ENCODE results near the gene OR4C16.

The OR4C16 gene, protein sequence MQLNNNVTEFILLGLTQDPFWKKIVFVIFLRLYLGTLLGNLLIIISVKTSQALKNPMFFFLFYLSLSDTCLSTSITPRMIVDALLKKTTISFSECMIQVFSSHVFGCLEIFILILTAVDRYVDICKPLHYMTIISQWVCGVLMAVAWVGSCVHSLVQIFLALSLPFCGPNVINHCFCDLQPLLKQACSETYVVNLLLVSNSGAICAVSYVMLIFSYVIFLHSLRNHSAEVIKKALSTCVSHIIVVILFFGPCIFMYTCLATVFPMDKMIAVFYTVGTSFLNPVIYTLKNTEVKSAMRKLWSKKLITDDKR

DNA sequence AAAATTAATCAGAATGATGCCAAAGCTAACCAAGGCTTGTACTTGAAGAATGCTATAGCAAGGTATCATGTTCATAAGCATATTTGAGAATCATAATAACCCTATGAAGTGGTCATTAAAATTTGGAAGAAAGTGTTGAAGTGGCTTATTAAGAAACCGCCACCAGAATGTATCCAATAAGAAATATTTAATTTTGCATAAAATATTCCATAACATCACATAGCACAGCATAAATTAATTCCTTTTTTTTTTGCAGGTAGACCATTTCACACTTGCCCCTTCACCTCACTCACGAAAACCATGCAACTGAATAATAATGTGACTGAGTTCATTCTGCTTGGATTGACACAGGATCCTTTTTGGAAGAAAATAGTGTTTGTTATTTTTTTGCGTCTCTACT, at the start of gene OR4C16:
OR4C16 (plus strand) TSS at position 301 of the 400 bp plus-strand sequence; CDS start at position 301, 0 bp downstream.
- DNase-seq (ENCODE audit: low spot score): no peak

DNA sequence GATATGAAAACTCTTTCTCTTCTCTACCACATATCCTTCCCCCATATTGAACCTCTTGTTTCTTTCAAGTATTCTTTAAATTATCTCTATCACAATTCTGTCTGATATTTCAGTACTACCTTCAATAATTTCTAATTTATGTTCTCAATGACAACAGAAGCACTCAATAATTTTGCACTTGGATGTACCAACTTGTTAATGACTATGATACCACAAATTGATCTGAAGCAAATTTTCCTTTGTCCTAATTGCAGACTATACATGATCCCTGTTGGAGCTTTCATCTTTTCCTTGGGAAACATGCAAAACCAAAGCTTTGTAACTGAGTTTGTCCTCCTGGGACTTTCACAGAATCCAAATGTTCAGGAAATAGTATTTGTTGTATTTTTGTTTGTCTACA, 17.8 kb upstream of the OR4C16 start, which contains the start of gene OR4C15:
OR4C15 (plus strand) TSS at position 301 of the 400 bp plus-strand sequence; CDS start at position 301, 0 bp downstream.
- no peak for DNase-seq (ENCODE audit: low spot score)

DNA sequence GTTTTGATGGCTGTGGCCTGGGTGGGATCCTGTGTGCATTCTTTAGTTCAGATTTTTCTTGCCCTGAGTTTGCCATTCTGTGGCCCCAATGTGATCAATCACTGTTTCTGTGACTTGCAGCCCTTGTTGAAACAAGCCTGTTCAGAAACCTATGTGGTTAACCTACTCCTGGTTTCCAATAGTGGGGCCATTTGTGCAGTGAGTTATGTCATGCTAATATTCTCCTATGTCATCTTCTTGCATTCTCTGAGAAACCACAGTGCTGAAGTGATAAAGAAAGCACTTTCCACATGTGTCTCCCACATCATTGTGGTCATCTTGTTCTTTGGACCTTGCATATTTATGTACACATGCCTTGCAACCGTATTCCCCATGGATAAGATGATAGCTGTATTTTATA, 620 bp downstream of the OR4C16 start:
- DNase-seq (ENCODE audit: low spot score): no peak

DNA sequence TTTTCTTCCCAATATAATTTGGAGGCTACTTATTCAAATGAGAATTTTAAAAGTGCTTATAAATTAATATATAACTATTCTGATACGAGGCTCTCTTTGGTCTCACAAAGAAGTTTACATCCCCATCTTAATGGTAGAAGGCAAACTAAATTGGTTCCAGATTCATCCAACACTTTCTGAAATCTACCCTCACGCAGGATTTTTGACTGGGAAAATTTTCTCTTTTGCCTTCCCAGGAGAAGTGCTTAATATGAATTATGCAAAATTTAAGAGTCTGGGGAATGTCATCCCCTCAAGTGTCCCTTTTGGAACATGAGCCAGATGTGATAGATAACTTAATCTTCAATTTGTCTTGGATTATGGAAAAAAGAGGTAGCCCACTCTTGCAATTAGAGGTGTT, 35.6 kb downstream of the OR4C16 start, which contains the start of gene OR4C11:
OR4C11 (minus strand) TSS at position 101 of the 400 bp plus-strand sequence. CDS start 3,272 bp downstream, outside the sequence.
- DNase-seq (ENCODE audit: low spot score): no peak

Data from left forelimb (tissue), 1 donor.